IPS DF 4.7 (cell line): ENCODE results near the gene AGTRAP.

ENCODE experiments used
- DNase-seq: peaks from one replicate; pipeline ENCODE4 v3.0.0-alpha.2; 2013; ENCODE audit warnings: low spot score; ENCODE audit errors: extremely low read depth

AGTRAP gene

GRCh38 chr1:11761988-11762406 is 26.1 kb downstream of the AGTRAP start, which contains the start of gene C1orf167:
Gene C1orf167, plus strand, starts transcription at chr1:11762193. Its CDS starts 2,208 bp downstream, at chr1:11764401.
- DNase-seq = no peak

GRCh38 chr1:11764115-11764514 is 28.2 kb downstream of the AGTRAP start:
- DNase-seq = no peak

- no peak for DNase-seq
These were observed 28.6 kb downstream of the AGTRAP start for GRCh38 chr1:11764519-11764918.

- DNase-seq = no peak
These were observed 29.9 kb downstream of the AGTRAP start for GRCh38 chr1:11765661-11766428.

DNA sequence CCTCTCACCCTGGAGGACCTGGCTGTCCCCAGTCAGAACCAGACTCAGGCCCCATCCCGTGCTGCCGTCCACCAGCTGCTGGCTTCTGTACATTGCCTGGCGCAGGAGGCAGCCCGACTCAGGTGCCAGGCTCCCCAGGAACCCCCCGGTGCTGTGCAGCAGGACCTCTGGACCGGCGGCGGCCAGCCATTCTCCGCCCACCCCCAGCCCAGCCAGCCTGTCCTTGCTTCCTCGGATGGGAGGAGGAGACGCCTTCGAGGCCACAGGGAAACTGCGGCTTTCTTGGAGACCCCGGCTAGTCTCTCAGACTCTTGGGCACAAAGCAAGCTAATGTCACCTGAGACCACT is 30.5 kb downstream of the AGTRAP start:
- DNase-seq = no peak

DNA sequence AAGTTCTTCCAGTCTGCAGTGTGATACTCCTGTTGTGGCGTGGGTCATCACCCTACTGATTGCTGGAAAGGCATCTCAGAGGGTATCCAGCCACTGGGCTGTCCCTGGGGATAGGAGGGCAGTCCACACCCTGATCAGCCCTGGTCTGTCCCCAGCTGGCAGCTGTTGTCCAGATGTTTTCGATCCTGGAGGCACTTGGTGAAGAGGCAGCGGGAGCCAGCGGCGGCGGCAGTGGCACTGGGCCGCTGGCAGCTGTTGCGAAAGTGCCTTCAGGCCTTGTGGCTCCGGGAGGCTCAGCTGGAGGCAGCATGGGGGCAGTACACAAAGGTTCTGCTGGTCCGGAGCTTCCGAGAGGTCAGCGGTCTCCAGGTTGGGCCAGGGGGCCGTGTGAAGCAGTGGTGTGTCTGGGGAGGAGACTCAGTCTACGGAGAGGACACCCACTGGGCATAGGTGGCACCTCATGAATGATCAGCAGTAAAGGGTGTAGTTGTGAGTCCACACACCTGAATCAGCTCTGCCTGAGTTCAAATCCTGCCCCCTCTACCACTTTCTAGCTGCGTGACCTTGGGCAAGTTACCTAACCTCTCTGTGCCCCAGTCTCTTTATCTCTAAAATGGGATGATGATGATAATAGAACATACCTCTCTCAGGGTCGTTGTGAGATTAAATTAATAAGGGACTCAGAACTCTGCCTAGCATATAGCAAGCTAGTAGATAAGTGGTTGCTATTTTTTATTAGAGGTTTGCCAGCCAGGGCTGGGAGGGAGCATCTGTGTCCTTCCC is 32.2 kb downstream of the AGTRAP start:
- no peak for DNase-seq

DNA sequence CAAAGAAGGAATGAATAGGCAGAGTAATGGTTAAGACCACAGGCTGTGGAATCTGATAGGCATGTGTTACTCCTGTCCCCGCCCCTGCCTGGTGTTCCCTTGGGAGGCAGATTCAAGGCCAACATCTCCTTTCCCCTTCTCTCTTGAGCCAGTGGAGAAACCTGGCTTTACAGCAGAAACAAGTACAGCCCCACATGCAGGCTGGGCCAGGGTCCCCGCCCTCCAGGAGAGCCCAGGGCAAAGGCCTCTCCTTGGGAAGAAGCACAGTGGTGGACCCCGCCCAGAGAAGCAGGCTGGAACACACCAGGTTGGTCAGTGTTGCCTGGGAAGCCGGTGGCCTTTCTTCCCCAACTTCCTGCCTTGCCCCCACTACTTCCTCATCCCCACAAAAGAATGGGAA is 32.9 kb downstream of the AGTRAP start:
- no peak for DNase-seq

DNA sequence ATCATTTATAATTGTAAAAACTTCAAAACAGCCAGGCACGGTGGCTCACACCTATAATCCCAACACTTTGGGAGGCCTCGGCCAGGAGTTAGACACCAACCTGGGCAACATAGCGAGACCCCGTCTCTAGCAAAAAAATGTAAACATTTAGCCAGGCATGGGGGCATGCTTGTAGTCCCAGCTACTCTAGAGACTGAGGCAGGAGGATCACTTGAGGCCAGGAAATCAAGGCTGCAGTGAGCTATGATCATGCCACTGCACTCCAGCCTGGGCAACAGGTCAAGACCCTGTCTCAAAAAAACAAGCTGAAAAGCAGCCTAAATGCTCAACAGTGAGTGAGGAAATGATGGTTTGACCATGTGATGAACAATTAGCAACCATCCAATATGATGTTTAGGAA is 33.3 kb downstream of the AGTRAP start:
- DNase-seq = no peak

DNA sequence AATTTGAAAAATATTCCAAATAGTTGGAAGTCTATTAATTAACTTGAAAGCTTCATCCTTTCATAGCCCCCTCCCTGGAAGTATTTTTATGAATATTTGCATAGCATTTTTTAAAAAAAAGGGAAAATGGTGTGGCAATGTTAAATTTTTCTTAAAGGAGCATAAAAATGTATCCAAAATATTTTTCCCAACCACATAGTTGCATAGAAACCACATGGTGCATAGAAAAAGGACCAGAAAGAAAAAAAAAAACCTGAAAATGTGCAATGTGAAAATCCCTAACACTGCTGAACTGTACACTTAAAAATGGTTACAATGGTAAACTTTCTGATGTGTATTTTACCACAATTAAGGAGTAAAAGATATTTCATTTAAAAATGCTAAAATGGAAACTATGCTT is 34.1 kb downstream of the AGTRAP start:
- no peak for DNase-seq

DNA sequence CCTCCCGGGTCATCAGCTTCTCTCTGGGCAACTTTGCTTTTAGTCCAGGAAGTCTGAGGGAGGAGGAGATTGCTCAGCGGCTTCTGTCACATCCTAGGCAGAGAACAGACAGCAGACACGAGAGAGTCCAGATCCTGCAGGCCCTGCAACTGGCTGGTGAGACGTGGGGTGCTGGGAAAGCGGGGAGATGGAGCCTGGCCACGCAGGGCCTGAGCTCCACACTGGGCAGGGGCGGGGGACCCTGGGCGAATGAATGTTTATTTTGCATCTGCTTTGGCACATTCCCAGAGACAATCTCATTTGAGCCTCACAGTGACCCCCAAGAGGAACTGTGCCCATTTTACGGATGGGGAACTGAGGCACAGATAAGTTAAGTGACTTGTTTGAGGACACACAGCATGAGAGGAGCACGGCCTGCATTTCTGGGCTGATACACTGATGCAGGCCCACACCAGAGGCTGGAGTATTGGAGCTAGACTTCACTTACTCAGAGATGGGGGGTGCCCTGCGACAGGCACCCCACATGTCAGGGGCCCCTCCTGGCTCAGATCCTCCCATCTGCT is 35.6 kb downstream of the AGTRAP start:
- no peak for DNase-seq

- DNase-seq = no peak
These were observed 36.5 kb downstream of the AGTRAP start for GRCh38 chr1:11772458-11772857.

- DNase-seq = no peak
These were observed 38.8 kb downstream of the AGTRAP start for GRCh38 chr1:11774753-11775152.

GRCh38 chr1:11777658-11778322 is 41.9 kb downstream of the AGTRAP start:
- no peak for DNase-seq

DNA sequence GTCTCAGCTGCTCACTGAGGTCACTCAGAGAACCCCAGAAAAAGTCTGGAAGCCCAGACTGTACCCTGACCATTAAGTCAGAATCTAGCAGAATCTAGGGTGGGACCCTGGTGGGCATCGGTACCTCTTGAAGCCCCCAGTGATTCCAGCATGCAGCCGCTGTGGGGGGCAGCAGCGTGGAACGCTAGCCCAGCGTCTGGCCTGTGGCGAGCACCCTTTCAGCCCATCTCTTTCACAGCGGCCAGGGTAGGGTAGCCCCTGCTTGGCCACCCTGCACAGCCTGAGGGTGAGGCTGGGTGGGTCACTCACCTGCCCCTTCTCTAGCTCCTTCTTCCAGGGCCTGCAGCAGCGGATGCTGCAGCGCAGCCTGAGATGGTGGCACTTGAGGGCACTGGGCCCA is 42.4 kb downstream of the AGTRAP start:
- no peak for DNase-seq

GRCh38 chr1:11778844-11779623 is 43.1 kb downstream of the AGTRAP start:
- no peak for DNase-seq

DNA sequence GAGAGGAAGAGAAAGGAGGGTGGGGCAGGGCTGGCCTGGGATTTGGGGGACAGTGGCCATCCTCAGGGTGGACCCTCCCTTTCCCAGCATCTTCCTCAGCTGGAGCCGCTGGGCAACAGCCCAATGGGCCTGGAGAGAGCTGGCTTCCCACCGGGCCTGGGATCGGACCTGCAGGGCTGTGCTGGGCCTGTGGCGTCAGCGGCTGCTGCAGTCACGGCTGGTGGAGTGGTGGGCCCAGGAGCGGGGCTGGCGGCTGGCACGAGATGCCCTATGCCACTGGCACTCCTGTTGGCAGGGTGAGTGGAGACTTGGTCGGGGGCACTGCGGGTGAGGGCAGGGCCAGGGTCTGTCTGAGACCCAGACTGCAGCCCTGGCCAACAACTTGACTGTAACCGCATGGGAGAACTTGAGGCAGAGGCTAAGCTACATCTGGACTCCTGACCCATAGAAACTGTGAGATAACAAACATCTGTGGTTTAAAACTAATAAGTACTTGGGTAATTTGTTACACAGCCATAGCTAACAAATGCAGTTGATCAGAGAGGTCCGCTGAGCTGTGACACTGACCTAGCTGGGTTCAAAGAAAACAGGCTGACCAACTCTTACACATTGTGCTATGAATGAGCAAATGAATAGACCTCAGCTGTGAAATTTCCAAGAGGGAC is 43.9 kb downstream of the AGTRAP start:
- no peak for DNase-seq

GRCh38 chr1:11780380-11781147 is 44.6 kb downstream of the AGTRAP start:
- DNase-seq = no peak

DNA sequence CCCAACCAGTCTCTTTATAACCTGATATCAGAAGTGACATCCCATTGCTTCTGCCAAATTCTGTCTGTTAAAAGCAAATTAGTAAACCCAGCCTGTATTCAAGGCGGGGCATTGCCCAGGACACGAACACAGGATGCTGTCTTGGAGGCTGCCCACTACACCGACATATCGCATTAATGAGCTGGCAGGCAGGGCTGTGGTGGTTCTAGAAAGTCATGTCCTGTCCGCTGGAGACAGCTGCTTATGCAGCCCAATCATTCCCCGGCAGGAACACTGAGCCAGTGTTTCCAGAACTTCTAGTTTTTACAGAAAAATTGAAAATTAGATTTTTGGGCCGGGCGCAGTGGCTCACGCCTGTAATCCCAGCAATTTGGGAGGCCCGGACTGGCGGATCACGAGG is 45.4 kb downstream of the AGTRAP start:
- DNase-seq = no peak

- no peak for DNase-seq
These were observed 46.3 kb downstream of the AGTRAP start for GRCh38 chr1:11782127-11782708.
